Stimulated activated naive CD4-positive, alpha-beta T cell treated with Interleukin-2 at 50 U/mL for 16 hours (primary cell): ENCODE measurements around the gene IRAK3.
"Not testable (repeated sequence)": the region's sequence is repeated elsewhere in the genome, so short reads cannot be mapped to it uniquely, and the experiment has no call there.

Source experiments
- DNase-seq: peaks from one replicate; lab custom pipeline; 2025; lab: John Stamatoyannopoulos, UW

Gene IRAK3

GRCh38 chr12:66217342-66217917 lies 28.4 kb downstream of the IRAK3 start:
- no peak for DNase-seq

DNA sequence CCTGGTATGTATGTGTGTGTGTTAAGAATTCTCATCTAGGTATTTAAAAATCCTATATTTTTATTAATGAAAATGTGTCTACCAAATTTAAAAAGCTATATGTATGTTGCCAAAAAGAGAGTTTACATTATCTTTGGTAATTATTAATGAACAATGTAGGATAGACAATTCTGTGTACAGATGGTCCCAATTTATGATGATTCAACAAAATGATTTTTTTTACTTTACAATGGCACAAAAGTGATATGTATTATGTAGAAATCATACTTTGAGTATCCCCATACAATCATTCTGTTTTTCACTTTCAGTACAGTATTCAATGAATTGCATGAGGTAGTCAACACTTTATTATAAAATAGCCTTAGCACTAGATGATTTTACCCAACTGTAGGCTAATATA lies 39.4 kb downstream of the IRAK3 start:
- no peak for DNase-seq

- no peak for DNase-seq
Observed at GRCh38 chr12:66232263-66232662, 43.2 kb downstream of the IRAK3 start.

DNA sequence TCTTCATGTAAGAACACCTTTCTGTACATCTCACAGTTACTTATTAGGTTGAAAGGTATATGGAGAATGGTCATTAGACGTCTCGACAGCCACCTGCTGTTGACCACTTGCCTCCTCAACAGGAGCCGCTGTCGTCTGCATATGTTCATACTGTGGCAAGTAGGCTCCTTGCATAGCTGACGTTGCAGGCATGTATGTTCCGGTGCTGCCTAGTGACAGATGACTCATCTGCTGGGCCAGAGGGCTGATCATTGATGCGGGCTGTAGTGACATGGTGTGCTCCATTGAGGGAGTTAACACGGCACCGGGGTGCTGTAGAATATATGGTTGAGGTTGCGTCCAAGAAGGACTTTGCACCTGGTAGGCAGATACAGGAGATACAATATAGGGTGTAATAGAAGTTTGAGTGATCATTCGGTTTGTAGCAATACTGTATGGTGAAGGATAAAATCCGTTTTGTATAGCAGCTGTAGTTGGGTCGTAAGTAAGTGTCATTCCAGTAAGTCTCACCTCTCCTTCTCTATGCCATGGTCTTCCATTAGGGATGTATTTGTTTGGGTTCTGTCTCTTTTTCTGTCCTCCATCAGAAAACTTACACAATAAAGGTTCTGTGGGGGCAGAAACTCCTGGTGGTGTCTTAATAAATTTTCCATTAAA lies 45.2 kb downstream of the IRAK3 start:
- peak; percentile 35 for DNase-seq

- DNase-seq, result peak; percentile 5
Observed at GRCh38 chr12:66234773-66235625, 46.0 kb downstream of the IRAK3 start.

DNA sequence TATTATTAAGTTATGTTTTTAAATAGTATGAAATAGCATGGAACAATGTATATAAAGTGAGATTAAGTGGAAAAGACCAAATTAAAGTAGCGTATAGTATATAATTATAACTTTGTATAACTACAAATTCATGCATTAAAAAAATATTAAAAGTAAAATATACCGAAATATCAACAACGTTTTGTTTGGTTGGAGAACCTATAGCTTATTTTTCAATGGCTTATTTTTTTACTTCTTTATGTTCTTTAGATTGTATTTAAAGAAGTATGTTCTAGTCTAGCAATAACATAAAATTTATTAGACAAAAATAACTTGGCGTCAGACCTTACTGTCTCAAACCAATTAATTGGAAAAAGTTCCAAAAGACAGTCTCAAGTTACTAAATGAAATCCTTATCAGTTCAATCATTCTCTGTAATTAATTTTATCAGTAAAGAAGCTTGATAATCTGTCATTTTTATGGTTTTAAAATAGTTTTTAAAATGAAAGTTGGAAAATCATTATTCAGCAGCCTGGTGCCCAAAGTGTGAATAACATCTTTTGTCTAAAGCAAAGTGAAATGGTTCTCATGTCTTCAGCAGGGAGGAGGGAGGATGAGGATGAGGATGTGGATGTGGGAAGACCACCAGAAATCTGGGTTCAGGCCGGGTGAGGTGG lies 46.7 kb downstream of the IRAK3 start:
- DNase-seq, result no peak

DNA sequence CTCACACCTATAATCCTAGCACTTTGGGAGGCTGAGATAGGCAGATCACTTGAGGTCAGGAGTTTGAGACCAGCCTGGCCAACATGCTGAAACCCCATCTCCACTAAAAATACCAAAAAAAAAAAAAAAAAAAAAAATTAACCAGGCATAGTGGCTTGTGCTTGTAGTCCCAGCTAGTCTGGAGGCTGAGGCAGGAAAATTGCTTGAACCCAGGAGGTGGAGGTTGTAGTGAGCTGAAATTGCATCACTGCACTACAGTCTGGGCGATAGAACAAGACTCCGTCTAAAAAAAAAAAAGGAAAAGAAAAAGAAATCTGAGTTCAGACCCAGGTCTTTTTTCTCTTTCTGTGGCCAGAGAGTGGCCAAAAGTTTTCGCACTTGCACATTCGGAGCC lies 47.3 kb downstream of the IRAK3 start:
- not testable (repeated sequence) for DNase-seq

GRCh38 chr12:66236969-66237368 lies 48.0 kb downstream of the IRAK3 start:
- no peak for DNase-seq

DNA sequence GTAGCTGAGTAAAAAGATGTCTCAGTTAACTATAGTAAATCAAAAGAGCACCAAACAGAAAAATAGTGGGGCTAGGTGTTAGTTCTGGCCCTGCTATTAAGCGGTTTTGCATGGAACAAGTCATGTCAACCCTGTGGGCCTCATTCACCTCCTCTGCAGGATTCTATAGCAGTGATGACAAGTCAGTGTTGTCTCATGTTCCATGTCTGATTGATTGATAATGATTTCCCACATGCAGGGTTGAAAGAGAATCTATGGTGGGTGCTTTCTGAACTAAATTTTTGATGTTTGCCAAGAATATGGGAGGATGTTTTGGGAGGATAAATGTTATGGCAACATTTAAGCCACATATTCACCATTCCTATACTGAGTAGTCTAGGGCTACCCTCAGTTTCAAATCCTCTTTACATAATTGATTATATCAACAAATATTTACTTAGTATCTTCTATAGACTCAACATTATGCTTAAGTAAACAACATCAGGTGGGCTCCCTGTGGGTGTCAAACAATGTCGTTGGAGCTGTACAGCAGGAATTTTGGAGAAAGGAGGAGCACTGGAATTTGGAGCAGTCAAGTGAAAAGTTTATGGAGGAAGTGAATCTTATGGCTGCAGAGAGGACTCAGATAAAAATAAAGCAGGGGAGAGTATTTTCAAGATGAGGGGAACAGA lies 48.6 kb downstream of the IRAK3 start:
- no peak for DNase-seq

- no peak for DNase-seq
Observed at GRCh38 chr12:66239295-66239694, 50.3 kb downstream of the IRAK3 start.

DNA sequence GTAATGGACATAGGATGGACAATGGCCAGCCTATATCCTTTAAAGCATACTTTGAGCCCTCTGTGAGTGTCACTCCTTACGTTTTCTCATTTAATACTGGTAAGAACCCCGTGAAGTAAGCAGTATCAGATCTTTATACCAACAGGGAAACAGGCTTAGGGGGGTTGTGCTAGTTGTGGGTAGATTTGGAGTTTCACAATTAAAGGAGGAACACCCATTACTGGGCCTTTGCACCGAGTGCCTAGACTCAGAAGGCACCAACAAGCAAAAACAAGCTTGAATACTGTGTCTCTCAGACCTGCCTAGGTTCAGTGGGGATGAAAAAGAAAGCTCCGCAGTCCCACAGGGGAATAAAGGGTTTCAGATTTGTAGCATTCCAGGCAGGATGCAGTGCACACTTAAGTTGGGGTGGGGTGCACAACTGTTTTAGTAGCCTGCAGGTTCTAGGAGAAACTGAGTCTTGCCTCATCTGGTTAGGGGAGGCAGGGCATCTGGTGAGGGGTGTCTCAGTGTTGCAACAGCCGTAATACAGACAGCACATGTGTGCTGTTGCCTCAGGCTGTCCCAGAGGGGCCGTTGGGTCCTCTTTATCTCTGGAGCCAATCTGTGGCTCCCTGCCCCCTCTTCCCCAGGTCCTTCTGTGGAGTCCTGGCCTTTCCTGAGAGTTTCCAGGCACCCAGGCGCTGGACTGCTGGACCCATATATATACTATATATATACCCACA lies 51.2 kb downstream of the IRAK3 start:
- DNase-seq, result no peak

DNA sequence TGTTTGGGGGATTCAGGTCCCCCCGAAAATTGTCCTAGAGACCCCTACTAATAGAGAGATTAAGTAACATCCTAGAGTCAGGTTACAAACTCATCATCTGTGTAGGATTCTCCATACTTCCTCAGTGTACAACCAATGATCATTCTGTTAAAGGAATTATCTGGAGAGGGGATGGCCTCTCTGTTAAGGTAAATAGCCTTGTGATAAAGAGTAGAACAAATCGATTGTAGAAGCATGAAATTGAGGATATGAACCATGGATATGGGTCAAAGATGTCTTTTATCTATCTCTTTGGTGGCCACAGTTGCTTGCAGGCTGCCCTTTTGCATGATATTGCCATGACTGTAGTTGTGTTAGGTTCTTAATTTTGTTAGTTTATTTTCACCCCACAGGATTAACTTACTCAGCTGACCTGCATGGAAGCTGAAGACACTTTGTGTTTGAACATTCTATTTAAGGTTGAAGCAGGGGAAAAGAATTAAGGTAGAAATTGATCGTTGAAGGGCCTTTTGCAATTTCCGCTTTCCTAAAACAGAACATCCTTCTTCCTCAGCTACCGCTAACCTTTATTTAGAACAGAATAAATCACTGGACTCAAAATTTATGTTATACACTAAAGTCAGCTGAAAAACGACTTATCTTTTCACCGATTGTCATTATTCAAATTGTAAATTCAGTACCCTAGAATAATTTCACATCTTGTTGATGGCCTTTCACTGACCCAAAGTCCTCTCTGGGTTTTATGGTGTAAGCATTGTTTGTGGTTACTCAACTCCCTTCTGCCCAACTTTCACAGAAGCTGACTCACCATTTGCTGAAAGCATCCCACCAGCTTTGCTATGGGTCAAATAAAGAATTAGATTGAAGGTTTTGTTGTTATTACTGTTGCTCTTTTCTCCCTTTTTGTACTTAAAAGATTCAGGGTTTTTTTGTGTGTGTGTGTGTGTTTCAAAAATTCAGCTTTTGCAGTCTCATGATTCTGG lies 52.3 kb downstream of the IRAK3 start:
- DNase-seq, result no peak

DNA sequence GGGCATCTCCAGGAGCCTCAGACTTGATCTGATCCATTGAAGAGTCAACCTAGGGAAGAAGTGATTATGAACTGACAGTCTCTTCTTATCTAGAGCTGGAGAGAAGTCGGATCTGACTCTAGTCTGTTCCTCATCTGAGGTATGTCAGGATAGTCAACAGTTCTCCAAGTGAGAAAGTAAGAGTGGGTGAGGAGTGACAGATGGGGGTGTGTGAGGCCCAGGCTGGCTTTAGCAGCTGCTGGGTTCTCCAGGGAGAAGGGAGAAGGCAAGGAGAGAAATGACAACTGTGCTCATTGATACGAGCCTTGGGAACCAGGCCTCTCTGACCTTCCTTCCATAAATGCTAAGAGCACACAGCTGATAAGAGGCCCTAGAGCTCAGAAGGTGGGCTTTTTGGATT lies 53.3 kb downstream of the IRAK3 start:
- no peak for DNase-seq

DNA sequence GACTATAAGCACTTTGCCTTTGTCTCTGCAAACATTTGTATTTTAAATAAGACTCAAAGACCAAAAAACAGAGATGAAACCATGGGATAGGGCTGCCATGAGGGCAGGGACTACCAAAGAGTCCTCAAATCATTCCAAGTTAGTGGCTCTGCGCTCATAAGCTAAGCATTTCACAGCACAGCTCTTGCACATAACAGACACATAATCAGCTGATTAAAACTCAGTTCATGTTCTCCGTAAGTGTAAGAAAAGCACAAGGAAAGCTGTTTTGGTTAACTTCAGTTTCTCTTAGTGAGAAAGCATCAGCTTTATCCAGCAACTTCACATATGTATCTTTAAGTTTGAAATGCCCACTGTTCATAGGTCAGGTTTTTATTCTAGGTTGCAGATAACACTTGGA lies 54.9 kb downstream of the IRAK3 start:
- DNase-seq, result no peak

DNA sequence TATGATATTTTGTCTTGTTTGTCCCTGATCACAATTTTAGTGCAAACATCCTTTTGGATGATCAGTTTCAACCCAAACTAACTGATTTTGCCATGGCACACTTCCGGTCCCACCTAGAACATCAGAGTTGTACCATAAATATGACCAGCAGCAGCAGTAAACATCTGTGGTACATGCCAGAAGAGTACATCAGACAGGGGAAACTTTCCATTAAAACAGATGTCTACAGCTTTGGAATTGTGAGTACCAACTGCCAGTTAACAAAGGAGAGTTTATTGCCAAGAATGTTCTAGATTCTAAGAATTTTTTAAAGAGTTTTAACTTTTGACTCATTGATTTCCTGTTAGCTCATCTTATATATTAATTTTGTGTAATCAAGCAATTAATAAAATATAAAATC lies 55.4 kb downstream of the IRAK3 start:
- no peak for DNase-seq

- DNase-seq, result no peak
Observed at GRCh38 chr12:66247741-66248140, 58.7 kb downstream of the IRAK3 start.

DNA sequence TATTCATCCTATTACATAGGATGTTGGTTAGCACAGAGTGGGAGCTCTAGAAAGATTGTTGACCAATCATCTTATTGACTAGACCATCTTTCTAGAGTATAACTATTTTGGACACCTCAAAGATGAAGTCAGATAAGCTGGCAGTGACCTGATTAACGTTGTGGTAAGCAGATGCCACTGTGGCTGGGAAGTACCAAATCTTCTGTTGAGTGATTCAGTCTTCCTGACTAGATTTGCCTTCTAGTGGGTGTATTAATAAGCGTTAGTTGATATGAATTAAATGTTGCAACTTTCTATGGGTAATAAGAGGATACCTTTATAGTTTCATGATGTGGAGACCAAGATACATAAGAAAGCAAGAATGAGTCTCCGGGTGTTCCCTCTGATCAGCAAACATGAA lies 62.0 kb downstream of the IRAK3 start:
- no peak for DNase-seq

- no peak for DNase-seq
Observed at GRCh38 chr12:66252771-66253170, 63.8 kb downstream of the IRAK3 start.

DNA sequence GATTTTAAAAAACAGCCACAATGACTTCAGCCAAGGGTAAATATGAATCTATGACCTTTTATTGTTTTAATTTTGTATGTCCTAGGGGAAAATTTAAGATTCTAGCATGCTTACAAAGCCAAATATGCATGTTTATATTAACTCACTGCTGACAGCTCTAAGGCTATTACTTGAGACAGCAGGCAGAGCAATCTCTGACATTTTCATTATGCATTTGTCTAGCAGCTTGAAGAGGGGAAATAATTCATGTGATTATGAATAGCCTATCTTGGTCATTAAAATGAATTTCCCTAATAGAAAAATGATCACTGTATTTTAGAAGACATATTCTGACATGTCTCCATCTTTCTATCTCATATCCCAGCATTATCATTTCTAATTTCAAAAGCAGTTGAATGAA lies 66.7 kb downstream of the IRAK3 start:
- no peak for DNase-seq

- DNase-seq, result no peak
Observed at GRCh38 chr12:66258011-66258410, 69.0 kb downstream of the IRAK3 start.
